Panc1 (cell line): Measurements from ENCODE around the gene TMEM106C. TPM values are rescaled to one million over a fixed set of nuclear protein-coding genes. Genes with fewer than 3 reads are reported as not detected.

ENCODE experiments used
- ATAC-seq: fragments of 200-7000 bp; cut with Tn5 transposase; 2 replicates; pipeline ENCODE4 v1.9.1; 2020; ENCODE audit warnings: mild to moderate bottlenecking, moderate library complexity
- BruUV-seq: library from RNA; stranded (reverse); fragments of 400-500 nt; replicated peaks from 2 replicates; lab custom pipeline; 2021; lab: Mats Ljungman, UMichigan
- CTCF ChIA-PET: fragments of 300-600 bp; sonication (Branson Sonifier 250); formaldehyde crosslinking; loops from one replicate; lab custom pipeline; 2022; ENCODE audit warnings: antibody characterized with exemption; lab: Charles Lee
- POLR2A ChIA-PET: fragments of 300-600 bp; sonication (Branson Sonifier 250); formaldehyde crosslinking; loops from one replicate; lab custom pipeline; 2022; ENCODE audit warnings: antibody characterized with exemption; lab: Charles Lee
- DNase-seq: peaks from one replicate; pipeline ENCODE4 v3.0.0-alpha.2; 2010; ENCODE audit warnings: low read depth, low spot score
- H3K27ac ChIP-seq: 2 replicates; pipeline ENCODE4 v1.5.1; 2011; ENCODE audit warnings: mild to moderate bottlenecking, low read length, inconsistent platforms
- H3K27me3 ChIP-seq: fragments of 200-500 bp; sonication (Bioruptor generic); 2 replicates; pipeline ENCODE4 v1.6.0; 2014; ENCODE audit warnings: low read length, inconsistent platforms; ENCODE audit not compliant: control insufficient read depth, insufficient read depth
- H3K36me3 ChIP-seq: fragments of 200-500 bp; sonication (Bioruptor generic); 2 replicates; pipeline ENCODE4 v1.5.1; 2014; ENCODE audit warnings: inconsistent platforms, mild to moderate bottlenecking, low read length, moderate library complexity; ENCODE audit not compliant: control insufficient read depth, insufficient read depth
- H3K4me1 ChIP-seq: 2 replicates; pipeline ENCODE4 v1.5.1; 2011; ENCODE audit warnings: inconsistent platforms, mild to moderate bottlenecking, low read length, moderate library complexity; ENCODE audit not compliant: control insufficient read depth, insufficient read depth
- H3K4me3 ChIP-seq, 2 experiments: 2 replicates each; pipeline ENCODE4 v1.5.1; 2011 to 2012; ENCODE audit warnings: low read depth in 2 of 2, low read length in 2 of 2, mild to moderate bottlenecking in 2 of 2, inconsistent platforms in 1 of 2, moderate library complexity in 1 of 2
- H3K9me3 ChIP-seq: fragments of 200-500 bp; sonication (Bioruptor generic); 2 replicates; pipeline ENCODE4 v1.5.1; 2014; ENCODE audit warnings: low read depth, mild to moderate bottlenecking, inconsistent platforms, low read length, moderate library complexity; ENCODE audit not compliant: control insufficient read depth, insufficient read depth
- CTCF ChIP-seq: fragments of 450-650 bp; IDR thresholded peaks from 2 replicates; pipeline ENCODE4 v1.5.1; 2017; ENCODE audit warnings: mild to moderate bottlenecking
- POLR2AphosphoS5 ChIP-seq: IDR thresholded peaks from 2 replicates; pipeline ENCODE4 v1.6.1; 2012; ENCODE audit warnings: mild to moderate bottlenecking, low read depth, low read length, moderate library complexity
- REST ChIP-seq, 2 experiments: IDR thresholded peaks; 2 replicates each; pipeline ENCODE4 v1.6.1; 2011 to 2012; ENCODE audit warnings: low read depth in 2 of 2, control low read depth in 1 of 2, low read length in 1 of 2, mild to moderate bottlenecking in 1 of 2, moderate library complexity in 1 of 2; ENCODE audit not compliant: insufficient read depth in 1 of 2
- SIN3A ChIP-seq: IDR thresholded peaks from 2 replicates; pipeline ENCODE4 v1.6.1; 2012; ENCODE audit warnings: low read depth, mild to moderate bottlenecking, low read length, moderate library complexity, borderline replicate concordance; ENCODE audit not compliant: insufficient read depth
- TCF7L2 ChIP-seq: IDR thresholded peaks from 2 replicates; pipeline ENCODE4 v1.6.1; 2011; ENCODE audit warnings: mild to moderate bottlenecking, low read depth, low read length, inconsistent platforms
- in situ Hi-C: cut with HindIII; loops from 2 replicates; pipeline ENCODE4 v1.10.0; 2016; ENCODE audit warnings: low sequenced_read_pairs, low pct_unique_long_range_greater_than_20kb
- intact Hi-C: fragments of 100-400 bp; cut with micrococcal nuclease; formaldehyde crosslinking; loops from one replicate; pipeline ENCODE4 v1.10.0; 2022; ENCODE audit not compliant: unreplicated experiment
- total RNA-seq: library from RNA; stranded (reverse); gene quantifications from one replicate; pipeline ENCODE4 v1.2.1, GENCODE V29; 2021; ENCODE audit not compliant: unreplicated experiment

Gene TMEM106C
- total RNA-seq, 1 experiment from 2014 or later: 93.7 TPM

- in situ Hi-C loops (no loop called here), intact Hi-C loops (no loop called here)
- BruUV-seq: no TSS peak
- DNase-seq: no peak
- no peak overlapping the region for H3K27ac ChIP-seq
- no peaks in the 10 kb centered on the region for H3K4me1 ChIP-seq
- H3K36me3 ChIP-seq: no peaks in the 10 kb centered on the region
- ChIA-PET POLR2A (no interaction called here), CTCF (no interaction called here)
- no peak overlapping the region for H3K4me3 ChIP-seq
- no peak for TF ChIP-seq SIN3A
- no peak for TF ChIP-seq POLR2AphosphoS5
- TF ChIP-seq TCF7L2: no peak
- TF ChIP-seq CTCF: no peak
- no peak for TF ChIP-seq REST (IDR thresholded peaks at IDR 0.05; ENCODE audit: insufficient read depth in 1 of 2, low read depth in 2 of 2, low read length in 1 of 2)
- no peaks in the 10 kb centered on the region for H3K27me3 ChIP-seq
- no peaks in the 10 kb centered on the region for H3K9me3 ChIP-seq
- no peak for ATAC-seq
These were observed 25.0 kb downstream of the TMEM106C start for GRCh38 chr12:47988073-47989022.

GRCh38 chr12:47989023-47989417 is 25.6 kb downstream of the TMEM106C start:
- POLR2A ChIA-PET: no interaction called here
- Histone ChIP-seq H3K27ac (no peak overlapping the region), H3K36me3 (no peaks in the 10 kb centered on the region), H3K9me3 (no peaks in the 10 kb centered on the region), H3K4me1 (no peaks in the 10 kb centered on the region), H3K27me3 (no peaks in the 10 kb centered on the region), H3K4me3 (no peak overlapping the region)
- no TSS peak for BruUV-seq
- CTCF ChIA-PET: no interaction called here
- intact Hi-C loops (no loop called here), in situ Hi-C loops (no loop called here)
- DNase-seq: no peak
- TF ChIP-seq REST (IDR thresholded peaks at IDR 0.05; ENCODE audit: insufficient read depth in 1 of 2, low read depth in 2 of 2, low read length in 1 of 2): no peak
- no peak for TF ChIP-seq POLR2AphosphoS5
- no peak for ATAC-seq
